Measurements from ENCODE around the gene POTEH.
"Not testable (repeated sequence)": the region's sequence is repeated elsewhere in the genome, so short reads cannot be mapped to it uniquely, and the experiment has no call there.

POTEH gene

DNA sequence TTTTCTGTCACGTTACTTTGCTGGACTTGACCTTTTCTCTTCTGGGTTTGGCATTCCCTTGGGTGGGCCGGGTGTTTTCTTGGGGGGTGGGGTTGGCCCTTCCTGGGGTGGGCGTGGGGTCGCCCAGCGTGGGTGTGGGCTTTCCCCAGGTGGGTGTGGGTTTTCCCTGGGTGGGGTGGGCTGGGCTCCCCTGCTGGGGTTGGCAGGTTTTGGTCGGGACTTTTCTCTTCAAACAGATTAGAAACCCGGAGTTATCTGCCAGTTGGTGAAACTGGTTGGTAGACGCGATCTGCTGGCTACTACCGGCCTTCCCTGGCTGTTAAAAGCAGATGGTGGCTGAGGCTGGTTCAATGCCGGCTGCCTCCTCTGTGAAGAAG lies at the start of gene POTEH:
TSS of gene POTEH (plus strand) at position 278 of the 377 bp plus-strand sequence. CDS start at position 330, 52 bp downstream.
- not testable (repeated sequence) for DNase-seq (ENCODE audit: low read depth in 3 of 3, low spot score in 1 of 3)

DNA sequence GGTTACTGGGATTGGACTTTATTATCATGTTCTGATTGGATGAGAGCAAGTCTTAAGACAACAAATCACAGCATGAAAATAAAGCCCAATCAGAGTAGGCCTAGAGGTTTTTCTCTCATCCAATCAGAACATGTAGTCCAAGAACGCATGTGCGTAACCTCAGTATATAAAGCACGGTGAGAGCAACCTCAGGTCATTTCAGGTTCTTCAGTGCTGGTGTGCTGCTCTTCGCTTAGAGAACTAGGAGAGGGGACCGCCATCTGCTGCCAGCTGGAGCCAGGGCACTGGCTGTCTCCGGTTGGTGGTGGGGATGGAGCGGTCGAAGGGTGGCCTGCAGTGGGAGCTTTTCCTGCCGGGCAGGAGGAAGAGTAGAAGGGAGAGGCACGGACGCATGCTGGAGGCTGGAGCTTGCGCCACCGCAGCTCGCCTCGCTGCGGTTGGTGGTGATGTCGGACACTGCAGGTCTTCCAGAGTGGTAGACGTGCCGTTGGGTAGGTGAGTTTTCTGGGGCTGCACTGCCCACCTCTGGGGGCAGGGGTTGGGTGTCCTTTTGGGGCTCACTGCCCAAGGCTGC lies 47.5 kb upstream of the POTEH start:
- not testable (repeated sequence) for DNase-seq (ENCODE audit: low read depth in 3 of 3, low spot score in 1 of 3)

DNA sequence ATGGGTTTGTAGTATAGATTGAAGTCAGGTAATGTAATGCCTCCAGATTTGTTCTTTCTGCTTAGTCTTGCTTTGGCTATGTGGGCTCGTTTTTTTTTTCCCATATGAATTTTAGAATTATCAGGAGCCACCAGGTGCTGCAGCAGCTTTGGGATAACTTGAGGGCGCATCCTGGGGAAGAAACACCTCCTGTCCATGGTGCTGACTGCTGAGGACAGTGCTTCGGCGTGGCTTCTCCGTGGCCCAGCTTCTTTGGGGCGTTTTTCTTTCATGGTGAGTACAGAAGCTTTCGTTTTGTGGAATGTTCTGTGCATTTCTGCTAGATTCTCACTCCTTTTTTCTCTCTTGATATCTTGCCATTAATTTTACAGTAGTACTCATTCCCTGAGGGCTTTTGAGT lies 37.9 kb upstream of the POTEH start:
- not testable (repeated sequence) for DNase-seq (ENCODE audit: low read depth in 3 of 3, low spot score in 1 of 3)

DNA sequence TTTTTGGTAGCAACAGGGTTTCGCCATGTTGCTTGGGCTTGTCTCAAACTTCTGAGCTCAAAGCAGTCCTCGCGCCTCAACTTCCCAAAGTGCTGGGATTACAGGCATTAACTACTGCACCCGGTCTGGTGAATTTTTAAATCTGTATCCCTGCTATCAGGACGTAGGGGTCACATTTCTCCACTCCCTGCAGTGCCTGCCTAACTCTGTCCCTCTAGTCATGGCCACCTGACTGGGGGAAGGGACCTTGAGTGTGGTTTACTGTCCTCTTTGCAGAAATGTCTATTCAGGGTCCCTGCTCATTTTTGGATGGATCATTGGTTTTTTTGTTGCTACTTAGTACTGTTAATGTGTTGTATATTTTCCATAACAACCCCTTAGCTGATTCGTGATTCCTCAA lies 37.1 kb upstream of the POTEH start:
- not testable (repeated sequence) for DNase-seq (ENCODE audit: low read depth in 3 of 3, low spot score in 1 of 3)

DNA sequence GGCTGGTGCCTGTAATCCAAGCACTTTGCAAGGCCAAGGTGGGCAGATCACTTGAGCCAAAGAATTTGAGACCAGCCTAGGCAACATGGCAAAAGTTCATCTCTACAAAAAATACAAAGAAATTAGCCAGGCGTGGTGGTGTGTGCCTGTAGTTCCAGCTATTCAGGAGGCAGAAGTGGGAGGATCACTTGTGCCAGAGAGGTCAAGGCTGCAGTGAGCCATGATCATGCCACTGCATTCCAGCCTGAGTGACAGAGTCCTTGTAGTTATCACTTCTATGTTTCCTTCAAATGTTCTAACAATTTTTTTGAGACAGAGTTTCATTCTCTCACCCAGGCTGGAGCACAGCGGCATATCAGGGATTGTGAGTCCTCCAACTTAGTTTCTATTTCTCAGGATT lies 36.6 kb upstream of the POTEH start:
- not testable (repeated sequence) for DNase-seq (ENCODE audit: low read depth in 3 of 3, low spot score in 1 of 3)

DNA sequence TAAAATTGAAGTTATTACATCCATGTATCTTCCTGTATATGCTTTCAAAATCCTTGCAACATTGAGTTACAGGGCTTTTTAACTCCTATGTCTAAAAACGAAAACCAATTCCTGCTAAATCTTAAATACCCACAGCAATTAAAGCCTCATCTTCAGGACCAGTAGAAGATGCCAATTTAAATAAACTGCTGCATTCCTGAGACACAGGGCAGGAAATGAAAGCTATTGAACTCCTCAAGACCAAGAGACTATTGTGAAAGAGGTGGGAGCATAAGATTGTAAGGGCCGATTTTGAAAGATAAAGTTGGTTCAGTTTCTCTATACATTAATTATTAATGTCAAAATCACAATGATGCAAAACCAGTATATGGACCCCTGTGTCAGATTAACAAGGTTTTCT lies 28.7 kb upstream of the POTEH start:
- DNase-seq (ENCODE audit: low read depth in 3 of 3, low spot score in 1 of 3) = not testable (repeated sequence)

DNA sequence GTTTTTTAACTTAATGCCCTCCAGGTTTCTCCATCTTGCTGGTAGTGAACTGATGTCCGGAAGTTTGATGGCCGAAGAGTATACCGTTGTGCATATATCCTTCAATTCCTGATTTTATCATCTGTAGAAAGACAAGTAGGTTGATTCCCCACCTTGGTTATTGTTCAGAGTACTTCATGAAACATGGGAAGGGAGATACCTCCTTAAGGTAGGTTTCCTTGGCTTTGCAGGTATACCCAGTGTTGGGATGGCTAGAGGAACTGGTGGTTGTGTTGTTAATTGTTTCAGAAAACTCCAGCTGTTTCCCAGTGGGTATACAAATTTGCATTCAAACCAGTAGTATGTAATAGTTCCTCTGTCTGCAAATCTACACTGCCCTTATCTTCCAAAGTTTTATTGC lies 25.1 kb upstream of the POTEH start:
- not testable (repeated sequence) for DNase-seq (ENCODE audit: low read depth in 3 of 3, low spot score in 1 of 3)

DNA sequence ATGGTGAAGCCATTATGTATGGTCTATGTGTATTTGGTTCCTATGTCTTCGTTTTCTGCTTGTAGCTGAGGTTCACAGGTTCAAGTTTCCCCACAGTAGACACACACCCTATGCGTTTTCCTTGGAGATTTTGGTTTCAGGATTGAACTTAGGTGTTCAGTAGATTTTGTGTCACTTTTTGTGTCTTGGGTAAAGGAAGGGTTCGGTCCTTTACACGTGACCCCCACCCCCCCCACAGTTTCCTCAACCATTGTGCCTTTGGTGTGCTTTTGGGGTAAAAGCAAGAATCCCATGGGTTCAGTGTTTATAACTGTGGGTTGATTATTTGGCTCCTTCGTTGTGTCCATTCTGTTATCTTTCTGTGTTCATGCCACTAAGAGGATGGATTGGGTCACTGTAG lies 24.3 kb upstream of the POTEH start:
- not testable (repeated sequence) for DNase-seq (ENCODE audit: low read depth in 3 of 3, low spot score in 1 of 3)

DNA sequence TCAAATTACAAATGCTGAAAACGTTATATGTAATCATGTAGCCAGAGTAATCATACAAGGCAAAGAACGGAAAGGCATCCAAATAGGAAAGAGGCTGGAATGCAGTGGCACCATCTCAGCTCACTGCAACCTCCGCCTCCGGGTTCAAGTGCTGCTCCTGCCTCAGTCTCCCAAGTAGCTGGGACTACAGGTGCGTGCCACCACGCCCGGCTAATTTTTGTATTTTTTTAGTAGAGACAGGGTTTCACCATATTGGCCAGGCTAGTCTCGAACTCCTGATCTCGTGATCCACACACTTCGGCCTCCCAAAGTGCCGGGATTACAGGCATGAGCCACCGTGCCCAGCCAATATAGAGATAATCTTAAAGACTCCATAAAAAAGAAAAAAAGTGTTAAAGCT lies 20.4 kb upstream of the POTEH start:
- not testable (repeated sequence) for DNase-seq (ENCODE audit: low read depth in 3 of 3, low spot score in 1 of 3)

DNA sequence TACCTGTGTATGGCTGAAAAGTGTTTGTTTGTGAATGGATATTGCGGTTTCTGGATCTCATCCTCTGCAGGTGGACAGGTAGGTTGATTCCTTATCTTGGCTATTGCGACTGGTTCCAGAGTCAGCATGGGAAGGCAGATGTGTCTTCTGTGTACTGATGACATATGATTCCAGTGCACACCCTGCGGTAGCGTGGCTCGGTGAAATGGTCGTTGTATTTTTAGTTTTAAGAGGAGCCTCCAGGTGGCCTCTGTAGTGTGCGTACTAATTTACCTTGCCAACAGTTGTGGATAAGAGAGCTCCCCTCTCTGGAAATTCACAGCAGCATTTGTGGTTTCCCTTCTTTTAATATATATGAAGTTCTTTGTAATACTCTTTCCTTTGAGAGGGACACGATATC lies 10.1 kb upstream of the POTEH start:
- DNase-seq (ENCODE audit: low read depth in 3 of 3, low spot score in 1 of 3) = not testable (repeated sequence)

DNA sequence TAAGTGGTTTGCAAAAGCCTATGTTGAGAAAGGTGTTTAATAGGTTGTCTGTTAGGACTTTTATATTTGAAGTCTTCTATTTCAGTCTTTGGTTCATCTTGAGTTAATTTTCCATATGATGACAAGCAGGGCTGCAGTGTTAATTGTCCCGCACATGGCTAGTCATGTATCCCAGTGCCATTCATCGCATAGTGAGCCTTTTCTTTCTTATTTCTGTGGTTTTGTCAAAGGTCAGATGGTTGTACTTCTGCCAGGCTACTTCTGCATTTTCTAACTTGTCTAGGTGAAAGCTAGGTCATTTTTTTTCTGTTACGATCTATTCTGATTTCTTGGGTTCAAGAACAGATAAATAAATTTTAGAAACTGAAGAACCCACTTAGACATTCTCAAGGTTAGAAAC lies 5.7 kb upstream of the POTEH start:
- not testable (repeated sequence) for DNase-seq (ENCODE audit: low read depth in 3 of 3, low spot score in 1 of 3)

DNA sequence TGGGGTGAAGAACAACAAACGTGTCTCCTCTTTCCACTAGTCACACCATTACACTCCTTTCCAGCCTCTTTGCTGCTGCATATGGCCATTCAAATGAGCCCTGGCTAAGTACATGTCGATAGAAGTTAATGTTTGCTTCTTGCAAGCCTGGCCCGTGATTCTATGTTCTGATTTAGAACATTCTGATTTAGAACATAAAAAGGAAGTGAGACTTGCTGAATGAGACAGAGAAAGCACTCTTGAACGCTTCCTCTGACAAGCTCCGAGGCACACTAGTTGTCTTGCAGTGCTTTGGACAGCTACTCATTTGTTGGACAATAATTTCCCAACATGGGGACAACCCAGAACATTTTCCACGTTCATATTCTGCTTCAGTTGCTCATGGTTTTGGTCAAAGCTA lies 5.1 kb upstream of the POTEH start:
- DNase-seq (ENCODE audit: low read depth in 3 of 3, low spot score in 1 of 3) = not testable (repeated sequence)

DNA sequence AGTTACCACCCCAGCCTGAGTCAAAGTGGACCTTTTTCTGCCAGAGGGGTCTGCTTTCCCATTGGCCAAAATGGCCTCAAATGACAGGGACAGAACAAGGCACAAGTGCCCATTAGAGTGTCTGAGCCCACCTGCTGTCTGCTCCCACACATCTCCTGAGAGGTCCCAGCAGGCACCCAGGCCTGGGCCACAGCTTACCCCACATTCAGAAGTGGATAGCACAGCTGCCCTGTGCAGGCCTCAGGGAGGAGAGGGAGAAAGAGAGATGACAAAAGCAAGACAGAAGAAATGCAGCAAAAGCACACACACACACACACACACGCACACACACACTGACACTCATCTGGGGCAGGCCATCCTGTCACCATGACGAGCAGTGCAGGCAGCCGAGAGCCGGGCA lies 4.2 kb upstream of the POTEH start:
- DNase-seq (ENCODE audit: low read depth in 3 of 3, low spot score in 1 of 3) = not testable (repeated sequence)

DNA sequence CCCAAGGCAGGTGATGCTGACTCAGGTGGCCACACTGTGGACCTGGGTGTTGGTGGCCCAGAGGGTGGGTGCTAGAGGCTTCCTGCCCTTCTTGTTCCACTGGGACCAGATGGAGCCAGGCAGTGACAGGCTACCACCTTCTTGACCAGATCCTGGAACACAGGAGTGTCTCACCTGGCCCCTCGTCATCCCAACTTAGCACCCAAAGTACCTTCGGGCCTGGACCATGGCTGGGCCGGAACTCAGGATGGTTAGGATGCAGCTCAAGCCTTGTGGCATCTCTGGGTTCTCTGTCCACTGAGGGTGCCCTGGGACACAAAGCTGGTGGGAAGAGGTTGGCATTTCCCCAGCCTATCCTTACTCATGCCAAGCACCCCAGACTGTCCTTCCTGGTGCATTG lies 2.7 kb upstream of the POTEH start:
- DNase-seq (ENCODE audit: low read depth in 3 of 3, low spot score in 1 of 3) = not testable (repeated sequence)

DNA sequence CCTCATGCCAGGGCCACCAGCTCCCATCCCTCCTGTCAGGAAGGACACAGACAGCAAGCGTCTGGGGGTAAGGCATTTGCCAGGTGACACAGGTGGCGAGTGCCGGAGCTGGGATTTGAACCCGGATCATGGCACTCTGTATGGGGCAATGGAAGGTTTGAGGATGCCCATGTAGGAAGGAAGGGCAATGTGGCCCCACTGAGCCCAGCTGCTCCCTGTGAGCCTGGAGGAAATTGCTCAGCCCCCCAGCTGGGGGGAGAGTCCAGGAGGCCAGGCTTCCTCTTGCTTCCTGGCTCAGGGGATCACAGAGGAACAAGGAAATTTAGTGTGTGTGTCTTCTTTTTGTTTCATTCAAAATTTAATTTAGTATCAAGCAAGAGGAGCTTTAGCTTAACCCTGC lies 2.1 kb upstream of the POTEH start:
- not testable (repeated sequence) for DNase-seq (ENCODE audit: low read depth in 3 of 3, low spot score in 1 of 3)

DNA sequence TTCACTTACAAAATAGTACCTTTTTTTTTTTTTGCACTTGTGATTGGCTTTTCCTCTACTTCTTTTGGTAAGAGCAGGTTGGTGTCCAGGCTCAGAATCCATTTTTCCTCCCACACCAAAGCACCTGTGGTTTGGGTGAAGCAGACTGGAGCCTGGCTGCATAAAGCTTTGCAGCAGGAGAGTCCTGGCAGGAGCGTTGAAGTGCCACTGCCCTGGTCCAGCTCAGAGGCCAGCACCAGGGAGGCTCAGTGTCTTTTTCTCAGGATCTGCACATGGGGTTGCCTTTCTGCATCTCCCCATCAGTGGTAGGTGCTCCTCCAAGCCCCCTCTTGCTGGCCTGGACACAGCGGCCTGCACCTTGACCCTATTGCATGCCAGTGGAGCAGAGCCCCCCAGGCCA lies 1.7 kb upstream of the POTEH start:
- DNase-seq (ENCODE audit: low read depth in 3 of 3, low spot score in 1 of 3) = not testable (repeated sequence)

DNA sequence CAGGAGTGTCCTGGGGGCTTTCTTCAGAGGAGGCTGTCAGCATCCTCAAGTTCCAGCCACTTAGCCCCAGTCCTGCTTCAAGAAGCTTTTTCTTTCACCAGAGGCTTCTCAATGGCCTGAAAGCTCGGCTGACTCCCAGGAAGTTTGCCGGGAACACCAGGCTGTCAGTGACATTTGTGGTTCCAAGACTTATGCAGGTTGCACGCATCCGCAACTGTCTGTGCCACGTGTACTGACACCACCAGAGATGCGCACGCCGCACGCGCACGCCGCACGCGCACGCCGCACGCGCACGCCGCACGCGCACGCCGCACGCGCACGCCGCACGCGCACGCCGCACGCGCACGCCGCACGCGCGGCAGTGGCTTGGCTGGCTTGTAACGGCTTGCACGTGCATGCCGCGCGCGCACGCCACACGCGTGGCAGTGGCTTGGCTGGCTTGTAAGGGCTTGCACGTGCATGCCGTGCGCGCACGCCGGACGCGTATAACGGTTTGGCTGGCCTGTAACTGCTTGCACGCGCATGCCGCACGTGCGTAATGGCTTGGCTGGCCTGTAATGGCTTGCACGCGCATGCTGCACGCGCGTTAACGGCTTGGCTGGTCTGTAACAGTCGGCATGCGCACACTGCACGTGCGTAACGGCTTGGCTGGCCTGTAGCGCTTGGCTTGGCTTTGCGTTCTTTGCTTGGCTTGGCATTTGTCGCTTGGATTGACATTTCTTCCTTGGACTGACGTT lies 646 bp upstream of the POTEH start:
- not testable (repeated sequence) for DNase-seq (ENCODE audit: low read depth in 3 of 3, low spot score in 1 of 3)

DNA sequence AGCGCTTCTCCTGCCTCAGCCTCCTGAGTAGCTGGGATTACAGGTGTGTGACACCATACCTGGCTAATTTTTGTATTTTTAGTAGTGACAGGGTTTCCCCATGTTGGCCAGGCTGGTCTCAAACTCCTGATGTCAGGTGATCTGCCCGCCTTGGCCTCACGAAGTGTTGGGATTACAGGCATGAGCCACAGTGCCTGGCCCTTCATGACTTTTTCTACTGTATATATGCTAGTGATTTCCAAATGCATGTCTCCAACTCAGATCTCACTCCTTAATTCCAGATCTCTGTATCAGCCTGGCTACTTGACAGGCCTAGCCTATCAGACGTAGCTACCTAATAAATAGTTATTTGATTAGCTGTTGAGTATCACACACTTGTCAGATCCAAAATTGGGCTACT lies 23.8 kb downstream of the POTEH start:
- not testable (repeated sequence) for DNase-seq (ENCODE audit: low read depth in 3 of 3, low spot score in 1 of 3)

DNA sequence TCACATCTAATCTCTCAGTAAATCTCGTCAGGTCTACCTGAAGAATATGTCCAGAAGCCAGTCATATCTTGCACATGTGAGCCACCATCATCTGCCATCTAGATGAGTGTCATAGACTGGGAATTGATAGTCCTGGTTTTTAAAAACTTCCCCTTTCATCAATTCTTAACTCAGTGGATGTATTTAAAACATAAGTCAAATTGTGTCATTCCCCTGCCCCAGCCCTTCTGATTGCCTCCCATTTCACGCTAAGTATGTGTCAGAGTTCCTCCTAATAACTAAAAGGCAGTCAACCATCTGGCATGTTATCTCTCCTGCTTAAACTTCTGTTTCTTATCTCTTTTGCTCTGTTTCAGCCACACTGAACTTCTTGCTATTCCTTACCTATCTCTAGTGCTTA lies 24.3 kb downstream of the POTEH start:
- not testable (repeated sequence) for DNase-seq (ENCODE audit: low read depth in 3 of 3, low spot score in 1 of 3)

DNA sequence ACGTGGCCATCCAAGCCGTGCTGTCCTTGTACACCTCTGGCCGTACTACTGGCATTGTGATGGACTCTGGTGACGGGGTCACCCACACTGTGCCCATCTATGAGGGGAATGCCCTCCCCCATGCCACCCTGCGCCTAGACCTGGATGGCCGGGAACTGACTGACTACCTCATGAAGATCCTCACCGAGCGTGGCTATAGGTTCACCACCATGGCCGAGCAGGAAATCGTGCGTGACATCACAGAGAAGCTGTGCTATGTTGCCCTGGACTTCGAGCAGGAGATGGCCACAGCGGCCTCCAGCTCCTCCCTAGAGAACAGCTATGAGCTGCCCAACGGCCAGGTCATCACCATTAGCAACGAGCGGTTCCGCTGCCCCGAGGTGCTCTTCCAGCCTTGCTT lies 32.1 kb downstream of the POTEH start:
- not testable (repeated sequence) for DNase-seq (ENCODE audit: low read depth in 3 of 3, low spot score in 1 of 3)

DNA sequence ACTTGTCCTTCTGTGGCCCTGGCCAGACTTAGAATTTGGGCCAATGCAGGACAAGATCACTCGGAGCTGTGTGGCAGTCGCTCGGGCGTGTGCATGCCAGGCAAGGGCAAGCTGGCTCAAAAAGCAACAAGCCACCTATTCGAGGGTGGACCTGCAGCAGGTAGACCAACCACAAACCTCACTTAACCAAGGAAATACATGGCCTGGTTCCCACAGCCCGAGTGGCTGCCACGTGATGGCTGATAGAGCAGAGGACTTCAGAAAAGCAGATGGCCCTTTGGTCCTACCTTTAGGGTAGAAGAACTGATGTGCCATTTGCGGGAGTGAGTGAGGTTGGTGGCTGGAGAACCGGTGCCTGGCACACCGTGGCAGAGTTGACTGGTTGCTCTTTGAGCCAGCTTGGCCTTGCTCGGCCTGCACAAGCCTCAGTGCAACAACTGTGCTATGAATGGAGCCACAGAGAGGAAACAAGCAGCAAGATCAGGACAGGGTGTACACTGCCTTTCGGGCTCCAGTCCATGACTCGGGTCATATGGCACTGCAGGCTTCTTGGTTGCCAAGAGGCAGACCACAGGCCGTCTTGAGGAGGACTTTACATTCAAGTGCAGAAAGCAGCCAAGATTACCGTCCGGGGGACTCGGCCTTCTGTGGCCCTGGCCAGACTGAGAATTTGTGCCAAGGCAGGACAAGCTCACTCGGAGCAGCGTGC lies 39.5 kb downstream of the POTEH start:
- DNase-seq (ENCODE audit: low read depth in 3 of 3, low spot score in 1 of 3) = not testable (repeated sequence)

DNA sequence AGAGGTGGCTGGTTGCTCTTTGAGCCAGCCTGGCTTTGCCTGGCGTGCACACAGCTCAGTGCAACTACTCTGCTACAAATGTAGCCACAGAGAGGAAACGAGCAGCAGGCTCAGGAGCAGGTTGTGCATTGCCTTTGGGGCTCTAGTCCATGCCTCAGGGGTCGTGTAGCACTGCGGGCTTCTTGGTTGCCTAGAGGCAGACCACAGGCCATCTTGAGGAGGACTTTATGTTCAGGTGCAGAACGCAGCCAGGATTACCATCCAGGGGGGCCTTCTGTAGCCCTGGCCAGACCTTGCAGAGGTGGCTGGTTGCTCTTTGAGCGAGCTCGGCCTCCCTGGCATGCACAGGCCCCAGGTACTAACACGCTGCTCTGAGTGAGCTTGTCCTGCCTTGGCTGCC lies 41.2 kb downstream of the POTEH start:
- not testable (repeated sequence) for DNase-seq (ENCODE audit: low read depth in 3 of 3, low spot score in 1 of 3)
